ENCODE data around the gene CRB3.
A peak's percentile ranks its signal among the peaks of the same experiment; 100 is the strongest.
"Not testable (repeated sequence)": the region's sequence is repeated elsewhere in the genome, so short reads cannot be mapped to it uniquely, and the experiment has no call there.

The CRB3 gene

DNA sequence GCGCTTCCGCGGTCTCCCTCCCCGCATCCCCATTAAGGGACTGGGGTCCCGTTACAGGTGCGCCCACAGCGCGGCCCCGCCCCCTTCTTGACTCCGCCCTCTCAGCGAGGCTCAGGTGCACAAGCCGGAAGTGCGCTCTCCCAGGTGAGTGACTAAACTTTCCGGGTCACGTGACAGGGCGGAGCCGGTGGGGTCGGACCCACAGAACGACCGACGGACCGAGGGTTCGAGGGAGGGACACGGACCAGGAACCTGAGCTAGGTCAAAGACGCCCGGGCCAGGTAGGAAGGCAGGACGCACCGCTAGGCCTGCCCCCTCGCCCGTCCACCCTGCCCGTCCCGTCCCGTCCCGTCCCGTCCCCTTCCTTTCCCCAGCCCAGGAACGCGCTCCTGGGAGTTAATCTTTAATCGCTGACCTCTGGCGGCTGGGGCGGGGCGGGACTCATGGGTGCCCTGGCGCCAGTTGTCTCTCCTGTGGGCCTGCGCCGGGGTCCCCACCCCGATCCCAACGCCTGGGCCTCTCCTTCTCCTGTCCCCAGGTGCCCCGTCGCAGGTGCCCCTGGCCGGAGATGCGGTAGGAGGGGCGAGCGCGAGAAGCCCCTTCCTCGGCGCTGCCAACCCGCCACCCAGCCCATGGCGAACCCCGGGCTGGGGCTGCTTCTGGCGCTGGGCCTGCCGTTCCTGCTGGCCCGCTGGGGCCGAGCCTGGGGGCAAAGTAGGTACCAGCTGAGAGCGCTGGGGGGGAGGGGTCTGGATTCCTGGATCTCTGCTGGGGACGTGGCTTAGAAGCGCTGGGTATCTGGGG lies at the start of gene CRB3:
CRB3 (plus strand) TSS at position 202 of the 804 bp plus-strand sequence; CDS start at position 633, 431 bp downstream.
- no peak for DNase-seq (ENCODE audit: extremely low read depth in 1 of 2, low read depth in 1 of 2)

DNA sequence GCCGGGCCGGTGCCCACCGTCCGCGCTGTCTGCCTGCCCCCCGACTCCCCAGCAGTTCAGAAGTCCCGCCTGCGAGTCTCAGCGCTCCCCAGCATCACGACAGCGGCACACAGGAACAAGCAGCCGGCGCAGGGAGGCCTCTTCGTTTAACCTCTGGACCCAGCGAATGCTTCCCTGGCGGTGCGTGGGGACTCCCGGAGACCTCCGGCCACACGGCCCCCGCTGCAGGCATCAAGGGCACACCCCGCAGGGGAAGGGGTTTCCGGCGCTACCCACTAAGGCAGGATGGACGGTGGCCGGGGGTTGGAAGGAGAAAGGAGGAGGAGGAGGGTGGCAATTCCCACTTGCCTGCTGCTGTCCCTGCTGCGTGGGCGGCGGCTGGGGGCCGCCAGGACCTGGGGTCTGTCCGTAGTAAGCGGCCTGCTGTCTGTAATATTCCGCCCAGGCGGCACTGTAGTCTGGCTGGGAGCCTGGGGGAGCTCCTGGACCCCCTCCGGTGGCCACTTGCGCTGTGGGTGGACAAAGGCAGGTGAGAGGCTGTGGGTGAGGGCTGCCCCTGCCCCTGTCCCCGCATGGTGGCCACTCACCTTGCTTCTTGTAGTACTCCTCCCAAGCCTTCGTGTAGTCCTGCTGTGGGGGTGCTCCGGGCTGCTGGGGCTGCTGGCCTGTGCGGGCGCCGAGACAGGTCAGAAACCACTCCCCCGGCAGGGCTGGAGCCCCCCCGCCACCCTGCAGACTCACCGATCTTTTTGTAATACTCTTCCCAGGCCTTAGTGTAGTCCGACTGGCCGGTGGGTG lies 49.1 kb upstream of the CRB3 start:
- DNase-seq (ENCODE audit: extremely low read depth in 1 of 2, low read depth in 1 of 2) = no peak

DNA sequence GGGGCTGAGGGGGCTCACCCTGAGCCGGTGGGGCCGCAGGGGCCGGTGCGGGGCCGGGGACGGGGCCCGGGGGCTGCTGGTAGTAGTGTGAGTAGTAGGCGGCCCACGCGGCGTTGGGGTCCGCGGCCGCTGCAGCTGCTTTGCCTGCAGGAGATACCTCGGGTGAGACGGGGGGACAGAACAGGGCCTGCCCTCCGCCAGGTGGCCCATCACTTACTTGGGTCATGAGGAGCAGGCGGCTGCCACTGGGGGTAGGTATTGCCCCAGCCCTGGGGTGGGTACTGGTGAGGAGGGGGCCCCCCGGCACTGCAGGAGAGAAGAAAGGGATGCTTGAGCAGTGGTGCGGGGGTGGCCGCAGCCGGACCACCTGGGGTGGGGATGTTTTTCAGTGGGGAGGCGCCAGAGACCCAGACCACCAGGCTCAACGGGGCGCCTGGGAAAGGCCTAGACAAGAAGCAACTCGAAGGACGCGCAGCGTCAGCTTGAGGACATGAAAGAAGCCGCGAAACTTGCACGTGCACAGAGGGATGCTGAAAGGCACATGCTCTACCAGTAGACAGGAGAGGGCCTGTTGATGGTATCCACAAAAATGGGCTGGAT lies 48.4 kb upstream of the CRB3 start:
- DNase-seq (ENCODE audit: extremely low read depth in 1 of 2, low read depth in 1 of 2) = no peak

DNA sequence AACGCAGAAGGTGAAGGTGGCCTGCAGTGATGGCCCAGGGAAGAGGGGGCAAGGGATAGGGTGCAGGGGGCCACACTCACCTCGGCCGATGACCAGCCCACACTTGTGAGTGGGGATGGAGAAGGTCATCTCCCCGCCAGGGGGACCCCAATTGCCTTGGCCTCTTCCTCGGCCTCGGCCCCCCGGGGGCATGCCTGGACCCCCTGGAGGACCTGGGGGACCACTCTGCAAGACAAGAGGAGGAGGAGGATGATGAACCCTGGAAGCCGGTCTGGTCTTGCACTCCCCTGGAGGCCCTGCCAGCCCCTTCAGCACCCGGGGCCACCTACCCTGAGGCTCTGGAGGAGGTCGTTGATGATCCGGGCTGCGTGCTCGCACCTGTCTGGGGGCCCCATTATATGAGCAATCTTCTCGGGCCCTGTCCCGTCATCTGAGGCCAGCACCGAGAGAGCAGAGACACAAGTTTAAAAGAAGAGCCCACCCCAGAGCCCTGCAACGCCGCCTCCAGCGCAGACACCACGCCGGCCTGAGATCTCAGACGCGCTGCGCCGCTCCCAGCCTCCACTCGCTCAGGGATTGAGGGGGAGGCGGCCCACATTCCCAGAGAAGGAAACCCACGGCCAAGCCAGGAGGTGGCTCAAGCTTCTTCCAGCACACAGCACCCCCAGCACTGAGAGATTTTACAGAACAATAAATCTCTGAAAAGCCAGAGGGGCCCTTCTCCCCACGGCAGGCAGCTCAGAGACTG lies 47.2 kb upstream of the CRB3 start:
- no peak for DNase-seq (ENCODE audit: extremely low read depth in 1 of 2, low read depth in 1 of 2)

GRCh38 chr19:6417713-6418561 lies 46.1 kb upstream of the CRB3 start:
- DNase-seq (ENCODE audit: extremely low read depth in 1 of 2, low read depth in 1 of 2) = no peak

- DNase-seq (ENCODE audit: extremely low read depth in 1 of 2, low read depth in 1 of 2) = no peak
Measured at GRCh38 chr19:6418562-6418932, 45.5 kb upstream of the CRB3 start.

DNA sequence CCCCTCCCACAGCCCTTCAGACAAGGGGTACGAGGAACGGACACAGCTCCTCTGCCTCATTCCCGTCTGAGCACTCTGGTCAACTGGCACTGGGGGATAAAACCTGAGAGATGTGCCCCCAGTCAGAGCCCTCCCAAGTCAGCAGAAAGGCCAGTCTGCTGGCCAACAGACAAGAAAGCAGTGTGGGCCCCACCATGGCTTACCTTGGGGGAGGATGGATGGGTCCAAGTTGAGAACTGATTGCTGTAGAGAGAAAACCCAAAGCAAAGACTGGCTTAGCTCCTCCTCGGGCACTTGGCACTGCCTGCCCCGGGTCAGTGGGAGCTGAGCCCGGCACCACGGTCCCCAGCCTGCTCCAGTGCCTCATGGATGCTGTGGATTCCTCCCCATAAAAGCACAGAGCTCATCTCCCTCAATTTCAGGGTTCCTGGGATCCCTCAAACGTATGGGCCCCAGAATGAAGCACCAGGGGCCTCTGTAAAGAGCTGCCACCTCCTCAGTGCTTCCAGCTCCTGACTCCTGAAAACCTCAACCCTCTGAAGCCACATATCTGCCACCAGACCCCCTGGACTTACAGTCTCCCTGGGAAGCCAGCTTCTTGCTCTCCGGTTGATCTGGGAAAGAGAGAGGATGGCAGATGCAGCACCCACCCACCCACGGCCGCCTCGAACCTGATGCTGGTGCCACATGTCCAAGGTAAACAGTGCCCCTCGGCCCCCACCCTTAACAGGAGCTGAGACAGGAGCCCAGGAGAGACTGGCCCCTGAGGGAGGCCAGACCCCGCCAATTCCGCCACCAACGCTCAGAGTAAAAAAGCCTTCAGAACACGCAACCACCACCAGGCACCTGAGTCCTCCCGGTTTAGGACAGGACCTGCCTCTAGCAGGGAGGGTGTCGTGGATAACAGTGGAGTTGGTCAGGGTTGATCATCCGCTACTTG lies 42.7 kb upstream of the CRB3 start:
- no peak for DNase-seq (ENCODE audit: extremely low read depth in 1 of 2, low read depth in 1 of 2)

- DNase-seq (ENCODE audit: extremely low read depth in 1 of 2, low read depth in 1 of 2) = no peak
Measured at GRCh38 chr19:6423499-6424194, 40.4 kb upstream of the CRB3 start.

DNA sequence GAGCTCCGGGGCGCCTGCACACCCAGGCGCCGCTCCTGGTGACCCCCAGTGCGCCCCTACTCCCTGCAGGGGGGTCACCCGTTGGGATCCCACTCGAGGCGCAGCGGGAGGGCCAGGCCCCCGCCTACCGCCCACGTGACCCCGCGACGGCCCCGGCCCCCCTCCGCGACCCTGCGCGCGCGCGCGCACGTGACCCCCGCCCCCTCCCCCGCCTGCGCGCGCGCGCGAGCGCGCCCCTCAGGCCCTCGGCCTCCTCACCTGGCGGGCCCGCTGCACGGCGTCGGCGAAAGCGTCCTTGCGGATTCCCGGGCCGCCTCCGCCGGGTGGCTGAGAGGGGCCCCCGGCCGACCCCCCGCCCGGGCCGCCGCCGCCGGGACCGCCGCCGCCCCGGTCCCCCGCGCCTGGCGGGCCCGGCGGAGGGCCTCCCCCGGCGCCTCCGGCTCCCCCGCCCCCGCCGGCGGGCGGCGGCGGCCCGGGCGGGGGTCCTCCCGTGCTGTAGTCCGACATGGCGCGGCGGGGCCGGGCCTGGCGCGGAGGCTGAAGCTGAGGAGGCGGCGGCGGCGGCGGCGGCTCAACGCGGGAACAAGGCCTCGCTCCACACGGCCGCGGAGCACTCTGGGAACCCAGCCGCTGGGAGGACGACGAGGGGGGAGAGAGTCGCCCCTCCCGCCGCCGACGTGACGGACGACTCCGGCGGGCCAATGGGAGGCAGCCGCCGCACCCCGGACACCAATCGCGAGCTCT lies 39.7 kb upstream of the CRB3 start, which contains the start of gene KHSRP:
KHSRP (minus strand) TSS at position 617 of the 744 bp plus-strand sequence; CDS start at position 507, 110 bp downstream.
- DNase-seq (ENCODE audit: extremely low read depth in 1 of 2, low read depth in 1 of 2) = no peak

- DNase-seq (ENCODE audit: extremely low read depth in 1 of 2, low read depth in 1 of 2) = peak; percentile 98 to 100
Measured at GRCh38 chr19:6424939-6425731, 38.9 kb upstream of the CRB3 start.

DNA sequence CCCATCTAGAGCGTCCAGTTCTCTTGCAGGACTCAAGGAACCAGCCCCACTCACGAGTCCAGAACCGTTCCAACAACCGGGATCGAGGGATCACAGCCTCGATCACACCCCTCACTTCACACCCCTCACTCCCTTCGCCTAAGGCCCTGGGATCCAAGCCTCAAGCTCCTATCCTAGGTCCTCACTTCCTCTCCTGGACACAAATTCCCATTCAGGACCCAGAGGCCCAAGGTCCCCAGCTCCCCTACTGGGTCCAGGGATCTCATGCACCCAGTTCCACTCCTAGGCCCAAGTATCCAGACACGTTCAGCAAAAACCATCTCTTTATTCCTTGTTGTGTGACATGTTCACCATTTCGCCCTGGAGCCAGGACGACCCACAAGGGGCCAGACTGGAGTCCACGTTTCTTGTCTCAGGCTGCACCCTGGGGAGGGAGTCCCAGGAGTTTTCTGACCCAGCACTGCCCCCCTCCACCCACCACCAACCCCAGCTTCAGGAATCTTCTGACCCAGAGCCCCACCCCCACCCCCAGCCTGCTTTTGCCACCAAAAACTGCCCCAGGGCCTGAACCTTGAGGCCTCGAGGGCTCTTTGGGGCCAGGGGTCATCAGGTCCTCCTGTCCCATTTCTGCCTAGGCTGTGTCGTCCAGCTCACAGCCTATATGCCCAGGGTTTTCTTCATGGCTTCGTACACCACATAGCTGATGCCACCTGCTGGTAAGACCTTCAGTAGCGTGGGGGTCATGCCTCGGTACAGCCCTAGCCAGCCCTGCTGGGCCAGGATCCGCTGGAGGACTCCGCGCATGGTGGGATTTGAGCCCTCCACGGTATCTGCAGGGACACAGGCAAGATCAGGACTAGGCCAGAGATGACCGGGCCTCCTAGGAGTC lies 38.1 kb upstream of the CRB3 start:
- DNase-seq (ENCODE audit: extremely low read depth in 1 of 2, low read depth in 1 of 2) = no peak

- no peak for DNase-seq (ENCODE audit: extremely low read depth in 1 of 2, low read depth in 1 of 2)
Measured at GRCh38 chr19:6427131-6427530, 36.9 kb upstream of the CRB3 start.

DNA sequence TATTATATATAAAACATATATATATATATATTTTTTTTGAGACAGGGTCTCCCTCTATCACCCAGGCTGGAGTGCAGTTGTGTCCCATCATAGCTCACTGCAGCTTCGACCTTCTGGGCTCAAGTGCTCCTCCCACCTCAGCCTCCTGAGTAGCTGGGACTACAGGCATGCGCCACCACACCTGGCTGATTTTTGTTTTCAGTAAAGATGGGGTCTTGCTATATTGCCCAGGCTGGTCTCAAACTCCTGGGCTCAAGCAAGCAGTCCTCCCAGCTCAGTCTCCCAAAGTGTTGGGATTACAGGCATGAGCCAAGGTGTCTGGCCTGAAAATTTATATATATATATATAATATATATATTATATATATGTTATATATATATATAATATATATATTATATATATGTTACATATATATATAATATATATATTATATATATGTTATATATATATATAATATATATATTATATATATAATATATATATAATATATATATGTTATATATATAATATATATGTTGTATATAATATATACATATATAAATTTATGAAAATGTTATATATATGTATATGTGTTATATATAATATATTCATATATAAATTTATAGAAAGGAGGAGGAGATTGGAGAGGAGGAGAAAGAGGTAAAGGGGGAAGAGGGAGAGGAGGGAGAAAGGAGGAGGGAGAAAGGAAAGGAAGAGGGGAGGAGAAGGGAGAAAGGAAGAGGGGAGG lies 35.2 kb upstream of the CRB3 start:
- not testable (repeated sequence) for DNase-seq (ENCODE audit: extremely low read depth in 1 of 2, low read depth in 1 of 2)

GRCh38 chr19:6429419-6430221 lies 34.5 kb upstream of the CRB3 start:
- DNase-seq (ENCODE audit: extremely low read depth in 1 of 2, low read depth in 1 of 2) = no peak
